ENCODE data around the gene TSEN54. TPM values are rescaled to one million over a fixed set of nuclear protein-coding genes. Genes with fewer than 3 reads are reported as not detected.

TSEN54 gene
- polyA plus RNA-seq, 1 donor (not counting 4 experiments of a cell fraction or from before 2014, with no cell fraction given), result 24.1 TPM

DNA sequence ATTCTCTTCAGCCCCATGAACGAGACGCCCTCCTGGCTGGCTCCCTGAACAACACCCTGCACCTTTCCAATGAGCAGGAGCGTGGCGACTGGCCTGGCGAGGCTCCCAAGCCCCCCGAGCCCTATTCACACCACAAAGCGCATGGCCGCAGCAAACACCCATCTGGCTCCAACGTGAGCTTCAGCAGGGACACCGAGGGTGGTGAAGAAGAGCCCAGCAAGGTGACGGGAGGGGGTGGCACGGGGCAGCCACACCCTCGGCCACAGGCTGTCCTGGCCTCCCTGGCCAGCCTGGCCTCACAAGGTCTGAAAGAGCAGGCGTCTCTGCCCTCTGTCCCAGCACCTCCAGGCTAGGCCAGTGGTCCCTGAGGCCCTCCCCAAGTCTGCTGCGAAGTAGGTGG is 24.6 kb upstream of the TSEN54 start:
- no peaks in the 10 kb centered on the region for H3K27me3 ChIP-seq (ENCODE audit: control insufficient read depth, extremely low read depth, insufficient read depth, low read length)
- no peaks in the 10 kb centered on the region for H3K9me1 ChIP-seq (ENCODE audit: control insufficient read depth, extremely low read depth, insufficient read depth, low read length)
- dilution Hi-C loops (cut with MboI; ENCODE audit: extremely low pct_ligation_motif_present, low sequenced_read_pairs), result no loop called here
- no peak overlapping the region for H3K27ac ChIP-seq (ENCODE audit: control insufficient read depth, insufficient read depth, low read length)
- peaks cover 6% of the 10 kb centered on the region in 2 experiments for H3K36me3 ChIP-seq (ENCODE audit: control insufficient read depth in 2 of 2, extremely low read depth in 1 of 2, insufficient read depth in 2 of 2, low read length in 2 of 2)
- no peak overlapping the region for H3K4me2 ChIP-seq (ENCODE audit: control insufficient read depth, extremely low read depth, insufficient read depth, low read depth, low read length)
- H4K20me1 ChIP-seq (ENCODE audit: control insufficient read depth, extremely low read depth, insufficient read depth, low read length), result no peaks in the 10 kb centered on the region
- DNase-seq (ENCODE audit: low read depth, low spot score) (no peak), FAIRE-seq (no peak)
- no peak overlapping the region for H2AFZ ChIP-seq (ENCODE audit: control insufficient read depth, low read length)
- H3K9ac ChIP-seq (ENCODE audit: control insufficient read depth, extremely low read depth, insufficient read depth, low read length), result no peak overlapping the region
- no peaks in the 10 kb centered on the region for H3K4me1 ChIP-seq (ENCODE audit: control insufficient read depth, extremely low read depth, insufficient read depth, low read length)
- H3K4me3 ChIP-seq (ENCODE audit: control insufficient read depth in 2 of 3, extremely low read depth in 1 of 3, insufficient read depth in 2 of 3, low read depth in 1 of 3, low read length in 3 of 3), result no peak overlapping the region
- TF ChIP-seq, protein P1, sequence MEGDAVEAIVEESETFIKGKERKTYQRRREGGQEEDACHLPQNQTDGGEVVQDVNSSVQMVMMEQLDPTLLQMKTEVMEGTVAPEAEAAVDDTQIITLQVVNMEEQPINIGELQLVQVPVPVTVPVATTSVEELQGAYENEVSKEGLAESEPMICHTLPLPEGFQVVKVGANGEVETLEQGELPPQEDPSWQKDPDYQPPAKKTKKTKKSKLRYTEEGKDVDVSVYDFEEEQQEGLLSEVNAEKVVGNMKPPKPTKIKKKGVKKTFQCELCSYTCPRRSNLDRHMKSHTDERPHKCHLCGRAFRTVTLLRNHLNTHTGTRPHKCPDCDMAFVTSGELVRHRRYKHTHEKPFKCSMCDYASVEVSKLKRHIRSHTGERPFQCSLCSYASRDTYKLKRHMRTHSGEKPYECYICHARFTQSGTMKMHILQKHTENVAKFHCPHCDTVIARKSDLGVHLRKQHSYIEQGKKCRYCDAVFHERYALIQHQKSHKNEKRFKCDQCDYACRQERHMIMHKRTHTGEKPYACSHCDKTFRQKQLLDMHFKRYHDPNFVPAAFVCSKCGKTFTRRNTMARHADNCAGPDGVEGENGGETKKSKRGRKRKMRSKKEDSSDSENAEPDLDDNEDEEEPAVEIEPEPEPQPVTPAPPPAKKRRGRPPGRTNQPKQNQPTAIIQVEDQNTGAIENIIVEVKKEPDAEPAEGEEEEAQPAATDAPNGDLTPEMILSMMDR (optimal IDR thresholded peaks at IDR 0.05 in 1 of 3, IDR thresholded peaks at IDR 0.05 in 1 of 3, conservative IDR thresholded peaks at IDR 0.05 in 1 of 3; ENCODE audit: extremely low read depth in 1 of 3, insufficient read depth in 2 of 3, low read length in 3 of 3), result no peak
- TF ChIP-seq EZH2 (IDR thresholded peaks at IDR 0.05; ENCODE audit: low read length), result no peak
- H3K9me3 ChIP-seq (ENCODE audit: control insufficient read depth, low read depth, low read length), result no peaks in the 10 kb centered on the region
- no peaks in the 10 kb centered on the region for H3K79me2 ChIP-seq (ENCODE audit: control insufficient read depth, insufficient read depth, low read length)

DNA sequence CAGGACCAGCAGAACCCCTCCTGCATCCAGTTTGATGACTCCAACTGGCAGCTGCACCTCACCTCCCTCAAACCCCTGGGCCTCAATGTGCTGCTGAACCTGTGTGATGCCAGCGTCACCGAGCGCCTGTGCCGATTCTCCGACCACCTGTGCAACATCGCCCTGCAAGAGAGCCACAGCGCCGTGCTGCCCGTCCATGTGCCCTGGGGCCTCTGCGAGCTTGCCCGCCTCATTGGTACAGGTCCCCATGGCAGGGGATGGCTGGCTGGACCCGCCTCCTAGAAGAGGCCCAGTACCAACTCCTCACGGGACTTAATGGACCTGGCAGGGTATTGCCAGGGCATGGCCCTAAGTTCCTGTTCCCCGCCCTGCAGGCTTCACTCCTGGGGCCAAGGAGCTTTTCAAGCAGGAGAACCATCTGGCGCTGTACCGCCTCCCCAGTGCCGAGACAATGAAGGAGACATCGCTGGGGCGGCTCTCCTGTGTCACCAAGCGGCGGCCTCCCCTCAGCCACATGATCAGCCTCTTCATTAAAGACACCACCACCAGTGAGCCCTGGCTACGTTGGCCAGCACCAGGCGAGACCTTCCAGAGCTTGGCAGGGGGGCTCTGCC is 23.7 kb upstream of the TSEN54 start:
- no peaks in the 10 kb centered on the region for H3K79me2 ChIP-seq (ENCODE audit: control insufficient read depth, insufficient read depth, low read length)
- H3K9ac ChIP-seq (ENCODE audit: control insufficient read depth, extremely low read depth, insufficient read depth, low read length), result no peak overlapping the region
- H3K36me3 ChIP-seq (ENCODE audit: control insufficient read depth in 2 of 2, extremely low read depth in 1 of 2, insufficient read depth in 2 of 2, low read length in 2 of 2), result peaks cover 6 to 7% of the 10 kb centered on the region in 2 experiments
- H3K4me3 ChIP-seq (ENCODE audit: control insufficient read depth in 2 of 3, extremely low read depth in 1 of 3, insufficient read depth in 2 of 3, low read depth in 1 of 3, low read length in 3 of 3), result no peak overlapping the region
- no peak overlapping the region for H2AFZ ChIP-seq (ENCODE audit: control insufficient read depth, low read length)
- no peaks in the 10 kb centered on the region for H4K20me1 ChIP-seq (ENCODE audit: control insufficient read depth, extremely low read depth, insufficient read depth, low read length)
- no peaks in the 10 kb centered on the region for H3K27me3 ChIP-seq (ENCODE audit: control insufficient read depth, extremely low read depth, insufficient read depth, low read length)
- dilution Hi-C loops (cut with MboI; ENCODE audit: extremely low pct_ligation_motif_present, low sequenced_read_pairs), result no loop called here
- no peak overlapping the region for H3K27ac ChIP-seq (ENCODE audit: control insufficient read depth, insufficient read depth, low read length)
- no peak overlapping the region for H3K4me2 ChIP-seq (ENCODE audit: control insufficient read depth, extremely low read depth, insufficient read depth, low read depth, low read length)
- no peaks in the 10 kb centered on the region for H3K4me1 ChIP-seq (ENCODE audit: control insufficient read depth, extremely low read depth, insufficient read depth, low read length)
- FAIRE-seq, result no peak
- H3K9me3 ChIP-seq (ENCODE audit: control insufficient read depth, low read depth, low read length), result no peaks in the 10 kb centered on the region
- DNase-seq (ENCODE audit: low read depth, low spot score), result no peak
- no peaks in the 10 kb centered on the region for H3K9me1 ChIP-seq (ENCODE audit: control insufficient read depth, extremely low read depth, insufficient read depth, low read length)
- no peak for TF ChIP-seq EZH2 (IDR thresholded peaks at IDR 0.05; ENCODE audit: low read length)
- TF ChIP-seq, protein P1 (optimal IDR thresholded peaks at IDR 0.05 in 1 of 3, IDR thresholded peaks at IDR 0.05 in 1 of 3, conservative IDR thresholded peaks at IDR 0.05 in 1 of 3; ENCODE audit: extremely low read depth in 1 of 3, insufficient read depth in 2 of 3, low read length in 3 of 3), result no peak

Measured in keratinocyte (primary cell).